Panc1 (cell line): ENCODE measurements around the gene MUC2. TPM values are rescaled to one million over a fixed set of nuclear protein-coding genes. Genes with fewer than 3 reads are reported as not detected.

Experiments
- ATAC-seq: fragments of 200-7000 bp; cut with Tn5 transposase; 2 replicates; pipeline ENCODE4 v1.9.1; 2020; ENCODE audit warnings: mild to moderate bottlenecking, moderate library complexity
- BruUV-seq: library from RNA; stranded (reverse); fragments of 400-500 nt; replicated peaks from 2 replicates; lab custom pipeline; 2021; lab: Mats Ljungman, UMichigan
- CTCF ChIA-PET: fragments of 300-600 bp; sonication (Branson Sonifier 250); formaldehyde crosslinking; loops from one replicate; lab custom pipeline; 2022; ENCODE audit warnings: antibody characterized with exemption; lab: Charles Lee
- POLR2A ChIA-PET: fragments of 300-600 bp; sonication (Branson Sonifier 250); formaldehyde crosslinking; loops from one replicate; lab custom pipeline; 2022; ENCODE audit warnings: antibody characterized with exemption; lab: Charles Lee
- DNase-seq: peaks from one replicate; pipeline ENCODE4 v3.0.0-alpha.2; 2010; ENCODE audit warnings: low read depth, low spot score
- H3K27ac ChIP-seq: 2 replicates; pipeline ENCODE4 v1.5.1; 2011; ENCODE audit warnings: mild to moderate bottlenecking, low read length, inconsistent platforms
- H3K27me3 ChIP-seq: fragments of 200-500 bp; sonication (Bioruptor generic); 2 replicates; pipeline ENCODE4 v1.6.0; 2014; ENCODE audit warnings: low read length, inconsistent platforms; ENCODE audit not compliant: control insufficient read depth, insufficient read depth
- H3K36me3 ChIP-seq: fragments of 200-500 bp; sonication (Bioruptor generic); 2 replicates; pipeline ENCODE4 v1.5.1; 2014; ENCODE audit warnings: inconsistent platforms, mild to moderate bottlenecking, low read length, moderate library complexity; ENCODE audit not compliant: control insufficient read depth, insufficient read depth
- H3K4me1 ChIP-seq: 2 replicates; pipeline ENCODE4 v1.5.1; 2011; ENCODE audit warnings: inconsistent platforms, mild to moderate bottlenecking, low read length, moderate library complexity; ENCODE audit not compliant: control insufficient read depth, insufficient read depth
- H3K4me3 ChIP-seq, 2 experiments: 2 replicates each; pipeline ENCODE4 v1.5.1; 2011 to 2012; ENCODE audit warnings: low read depth in 2 of 2, low read length in 2 of 2, mild to moderate bottlenecking in 2 of 2, inconsistent platforms in 1 of 2, moderate library complexity in 1 of 2
- H3K9me3 ChIP-seq: fragments of 200-500 bp; sonication (Bioruptor generic); 2 replicates; pipeline ENCODE4 v1.5.1; 2014; ENCODE audit warnings: low read depth, mild to moderate bottlenecking, inconsistent platforms, low read length, moderate library complexity; ENCODE audit not compliant: control insufficient read depth, insufficient read depth
- CTCF ChIP-seq: fragments of 450-650 bp; IDR thresholded peaks from 2 replicates; pipeline ENCODE4 v1.5.1; 2017; ENCODE audit warnings: mild to moderate bottlenecking
- POLR2AphosphoS5 ChIP-seq: IDR thresholded peaks from 2 replicates; pipeline ENCODE4 v1.6.1; 2012; ENCODE audit warnings: mild to moderate bottlenecking, low read depth, low read length, moderate library complexity
- SIN3A ChIP-seq: IDR thresholded peaks from 2 replicates; pipeline ENCODE4 v1.6.1; 2012; ENCODE audit warnings: low read depth, mild to moderate bottlenecking, low read length, moderate library complexity, borderline replicate concordance; ENCODE audit not compliant: insufficient read depth
- TCF7L2 ChIP-seq: IDR thresholded peaks from 2 replicates; pipeline ENCODE4 v1.6.1; 2011; ENCODE audit warnings: mild to moderate bottlenecking, low read depth, low read length, inconsistent platforms
- in situ Hi-C: cut with HindIII; loops from 2 replicates; pipeline ENCODE4 v1.10.0; 2016; ENCODE audit warnings: low sequenced_read_pairs, low pct_unique_long_range_greater_than_20kb
- intact Hi-C: fragments of 100-400 bp; cut with micrococcal nuclease; formaldehyde crosslinking; loops from one replicate; pipeline ENCODE4 v1.10.0; 2022; ENCODE audit not compliant: unreplicated experiment
- total RNA-seq: library from RNA; stranded (reverse); gene quantifications from one replicate; pipeline ENCODE4 v1.2.1, GENCODE V29; 2021; ENCODE audit not compliant: unreplicated experiment
- TF ChIP-seq, protein P1 (sequence below), 2 experiments: IDR thresholded peaks; 2 replicates each; pipeline ENCODE4 v1.6.1; 2011 to 2012; ENCODE audit warnings: low read depth in 2 of 2, control low read depth in 1 of 2, low read length in 1 of 2, mild to moderate bottlenecking in 1 of 2, moderate library complexity in 1 of 2; ENCODE audit not compliant: insufficient read depth in 1 of 2

MUC2 gene
- total RNA-seq, 1 experiment from 2014 or later: 0.08 TPM

DNA sequence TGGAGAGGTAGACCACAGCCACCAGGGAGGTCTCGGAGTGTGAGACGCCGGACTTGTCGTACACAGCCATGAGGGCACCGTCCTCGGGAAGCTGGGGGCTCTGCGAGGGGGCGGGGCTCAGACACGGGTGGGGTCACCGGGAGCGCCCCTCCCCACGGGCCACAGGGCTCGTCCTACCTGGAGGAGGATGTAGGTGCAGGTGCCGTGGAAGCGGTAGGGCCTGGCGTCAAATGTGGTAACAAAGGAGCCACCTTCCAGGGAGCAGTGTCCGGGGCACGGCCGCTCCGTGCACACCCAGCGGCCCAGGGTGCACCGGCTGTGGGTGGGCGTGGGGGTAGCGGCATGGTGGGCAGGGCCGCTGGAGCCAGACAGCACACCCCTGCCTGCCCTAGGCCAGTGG is 45.6 kb upstream of the MUC2 start:
- POLR2A ChIA-PET: no interaction called here
- ATAC-seq (no peak; the same call in 1 of the 2 replicates), DNase-seq (no peak)
- Histone ChIP-seq H3K4me1 (peaks cover 2% of the 10 kb centered on the region; the same call in 1 of the 2 replicates), H3K9me3 (no peaks in the 10 kb centered on the region), H3K27me3 (no peaks in the 10 kb centered on the region), H3K27ac (no peak overlapping the region), H3K4me3 (no peak overlapping the region), H3K36me3 (no peaks in the 10 kb centered on the region)
- BruUV-seq: no TSS peak
- TF ChIP-seq POLR2AphosphoS5: no peak
- TF ChIP-seq CTCF: no peak
- no peak for TF ChIP-seq SIN3A
- no peak for TF ChIP-seq TCF7L2
- TF ChIP-seq, protein P1, sequence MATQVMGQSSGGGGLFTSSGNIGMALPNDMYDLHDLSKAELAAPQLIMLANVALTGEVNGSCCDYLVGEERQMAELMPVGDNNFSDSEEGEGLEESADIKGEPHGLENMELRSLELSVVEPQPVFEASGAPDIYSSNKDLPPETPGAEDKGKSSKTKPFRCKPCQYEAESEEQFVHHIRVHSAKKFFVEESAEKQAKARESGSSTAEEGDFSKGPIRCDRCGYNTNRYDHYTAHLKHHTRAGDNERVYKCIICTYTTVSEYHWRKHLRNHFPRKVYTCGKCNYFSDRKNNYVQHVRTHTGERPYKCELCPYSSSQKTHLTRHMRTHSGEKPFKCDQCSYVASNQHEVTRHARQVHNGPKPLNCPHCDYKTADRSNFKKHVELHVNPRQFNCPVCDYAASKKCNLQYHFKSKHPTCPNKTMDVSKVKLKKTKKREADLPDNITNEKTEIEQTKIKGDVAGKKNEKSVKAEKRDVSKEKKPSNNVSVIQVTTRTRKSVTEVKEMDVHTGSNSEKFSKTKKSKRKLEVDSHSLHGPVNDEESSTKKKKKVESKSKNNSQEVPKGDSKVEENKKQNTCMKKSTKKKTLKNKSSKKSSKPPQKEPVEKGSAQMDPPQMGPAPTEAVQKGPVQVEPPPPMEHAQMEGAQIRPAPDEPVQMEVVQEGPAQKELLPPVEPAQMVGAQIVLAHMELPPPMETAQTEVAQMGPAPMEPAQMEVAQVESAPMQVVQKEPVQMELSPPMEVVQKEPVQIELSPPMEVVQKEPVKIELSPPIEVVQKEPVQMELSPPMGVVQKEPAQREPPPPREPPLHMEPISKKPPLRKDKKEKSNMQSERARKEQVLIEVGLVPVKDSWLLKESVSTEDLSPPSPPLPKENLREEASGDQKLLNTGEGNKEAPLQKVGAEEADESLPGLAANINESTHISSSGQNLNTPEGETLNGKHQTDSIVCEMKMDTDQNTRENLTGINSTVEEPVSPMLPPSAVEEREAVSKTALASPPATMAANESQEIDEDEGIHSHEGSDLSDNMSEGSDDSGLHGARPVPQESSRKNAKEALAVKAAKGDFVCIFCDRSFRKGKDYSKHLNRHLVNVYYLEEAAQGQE (IDR thresholded peaks at IDR 0.05; ENCODE audit: insufficient read depth in 1 of 2, low read depth in 2 of 2, low read length in 1 of 2): no peak
- in situ Hi-C loops: no loop called here
- intact Hi-C loops: no loop called here
- CTCF ChIA-PET: interaction anchor here (1.1 kb wide), 1 partner anchor 131 kb away, joined by 3 read pairs; no protein-coding TSS in a partner anchor

- in situ Hi-C loops (no loop called here), intact Hi-C loops (no loop called here)
- Histone ChIP-seq H3K9me3 (no peaks in the 10 kb centered on the region), H3K4me1 (peaks cover 5% of the 10 kb centered on the region; the same call in 1 of the 2 replicates), H3K36me3 (no peaks in the 10 kb centered on the region), H3K27me3 (no peaks in the 10 kb centered on the region), H3K27ac (no peak overlapping the region), H3K4me3 (no peak overlapping the region)
- no TSS peak for BruUV-seq
- no peak for DNase-seq
- ChIA-PET POLR2A (no interaction called here), CTCF (interaction anchor here (0.9 to 1.1 kb wide), 2 partner anchors 21 to 132 kb away, joined by 3 to 4 read pairs; no protein-coding TSS in a partner anchor)
- peak; percentile 49 for ATAC-seq
- TF ChIP-seq, protein P1 (IDR thresholded peaks at IDR 0.05; ENCODE audit: insufficient read depth in 1 of 2, low read depth in 2 of 2, low read length in 1 of 2): no peak
- TF ChIP-seq TCF7L2 (no peak), POLR2AphosphoS5 (no peak)
These were observed 45.0 kb upstream of the MUC2 start for GRCh38 chr11:1029654-1030053.
